Fibroblast of pulmonary artery (primary cell): ENCODE data around the gene CRABP2.

Source experiments
- DNase-seq: peaks from one replicate; pipeline ENCODE4 v3.0.0-alpha.2; 2010; ENCODE audit warnings: low read depth
- H3K4me3 ChIP-seq: replicated peaks from 2 replicates; pipeline ENCODE4 v1.5.1; 2011; ENCODE audit warnings: low read depth, mild to moderate bottlenecking, control low read depth, low read length, moderate library complexity
- TF ChIP-seq, protein P1 (sequence below): IDR thresholded peaks from 2 replicates; pipeline ENCODE4 v1.5.1; 2011; ENCODE audit warnings: mild to moderate bottlenecking, control low read depth, low read length, inconsistent platforms; ENCODE audit errors: missing control alignments

CRABP2 gene

DNA sequence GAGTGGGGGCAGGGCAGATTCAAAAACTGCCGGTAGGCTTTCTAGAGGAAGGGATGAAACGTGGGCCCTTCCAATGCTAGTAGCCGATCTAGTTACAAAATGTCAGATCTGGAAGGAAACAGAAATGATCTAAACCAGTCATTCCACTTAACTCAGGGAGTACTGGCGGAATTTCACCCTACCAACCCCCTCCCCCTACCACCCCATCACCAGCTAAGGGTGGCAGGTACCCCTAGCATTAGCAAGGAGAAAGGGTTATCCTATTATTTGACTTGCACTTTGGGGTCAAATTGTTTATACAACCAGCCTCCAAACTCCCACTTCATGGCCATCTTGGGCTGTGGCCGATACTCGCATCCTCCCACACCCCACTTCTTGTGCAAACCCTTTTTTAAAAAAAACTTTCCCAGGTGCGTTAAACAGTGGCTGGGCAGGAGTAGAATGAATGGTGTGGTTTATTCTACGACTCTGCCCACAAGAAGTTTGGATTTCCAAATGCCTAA is 36.1 kb upstream of the CRABP2 start:
- peak overlapping the region; percentile 8 for H3K4me3 ChIP-seq
- DNase-seq, result no peak

DNA sequence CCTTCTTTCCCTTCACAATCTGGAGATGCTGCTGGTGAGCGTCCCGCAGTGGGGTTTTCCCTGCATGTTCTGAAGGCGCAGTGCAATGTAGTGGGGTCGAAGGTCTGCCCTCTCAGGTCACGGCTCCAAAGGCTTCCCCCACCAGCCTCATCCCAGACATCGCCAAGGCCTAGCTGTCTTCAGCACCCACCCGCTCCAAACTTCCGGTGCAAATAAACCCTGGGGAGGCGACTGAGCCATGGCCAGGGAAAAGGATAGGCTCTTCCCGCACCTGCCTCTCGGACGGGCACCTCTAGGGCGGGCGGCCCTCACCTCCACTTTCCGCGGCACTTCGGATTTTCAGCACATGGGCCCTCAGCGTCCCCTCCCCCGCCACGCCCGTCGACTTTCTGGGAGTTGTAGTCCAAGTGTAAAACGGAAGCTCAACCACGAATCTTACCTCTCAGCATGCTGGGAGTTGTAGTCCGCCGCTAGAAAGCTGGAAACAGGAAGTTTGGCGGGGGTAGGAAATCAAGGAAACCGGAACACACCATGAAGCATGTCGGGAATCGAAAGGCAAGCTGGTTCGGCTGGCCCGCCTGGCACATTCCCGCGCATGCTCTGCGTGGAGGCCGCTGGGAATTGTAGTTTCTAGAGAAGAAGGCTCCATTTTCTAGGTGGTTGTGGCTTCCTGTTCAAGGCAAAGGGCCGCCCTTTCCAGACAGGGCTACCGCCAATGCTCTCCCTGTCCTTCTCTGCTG is 35.5 kb upstream of the CRABP2 start, which contains the start of gene MRPL24:
MRPL24 (minus strand) TSS at position 348 of the 740 bp plus-strand sequence. CDS start 2,384 bp downstream, outside the sequence.
- TF ChIP-seq, protein P1, sequence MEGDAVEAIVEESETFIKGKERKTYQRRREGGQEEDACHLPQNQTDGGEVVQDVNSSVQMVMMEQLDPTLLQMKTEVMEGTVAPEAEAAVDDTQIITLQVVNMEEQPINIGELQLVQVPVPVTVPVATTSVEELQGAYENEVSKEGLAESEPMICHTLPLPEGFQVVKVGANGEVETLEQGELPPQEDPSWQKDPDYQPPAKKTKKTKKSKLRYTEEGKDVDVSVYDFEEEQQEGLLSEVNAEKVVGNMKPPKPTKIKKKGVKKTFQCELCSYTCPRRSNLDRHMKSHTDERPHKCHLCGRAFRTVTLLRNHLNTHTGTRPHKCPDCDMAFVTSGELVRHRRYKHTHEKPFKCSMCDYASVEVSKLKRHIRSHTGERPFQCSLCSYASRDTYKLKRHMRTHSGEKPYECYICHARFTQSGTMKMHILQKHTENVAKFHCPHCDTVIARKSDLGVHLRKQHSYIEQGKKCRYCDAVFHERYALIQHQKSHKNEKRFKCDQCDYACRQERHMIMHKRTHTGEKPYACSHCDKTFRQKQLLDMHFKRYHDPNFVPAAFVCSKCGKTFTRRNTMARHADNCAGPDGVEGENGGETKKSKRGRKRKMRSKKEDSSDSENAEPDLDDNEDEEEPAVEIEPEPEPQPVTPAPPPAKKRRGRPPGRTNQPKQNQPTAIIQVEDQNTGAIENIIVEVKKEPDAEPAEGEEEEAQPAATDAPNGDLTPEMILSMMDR, result no peak
- peak; percentile 99 for DNase-seq
- H3K4me3 ChIP-seq, result peak within 1 kb of the TSS; percentile 81

More for the DNA sequence above, 36.1 kb upstream of the CRABP2 start:
- TF ChIP-seq, protein P1, result no peak

DNA sequence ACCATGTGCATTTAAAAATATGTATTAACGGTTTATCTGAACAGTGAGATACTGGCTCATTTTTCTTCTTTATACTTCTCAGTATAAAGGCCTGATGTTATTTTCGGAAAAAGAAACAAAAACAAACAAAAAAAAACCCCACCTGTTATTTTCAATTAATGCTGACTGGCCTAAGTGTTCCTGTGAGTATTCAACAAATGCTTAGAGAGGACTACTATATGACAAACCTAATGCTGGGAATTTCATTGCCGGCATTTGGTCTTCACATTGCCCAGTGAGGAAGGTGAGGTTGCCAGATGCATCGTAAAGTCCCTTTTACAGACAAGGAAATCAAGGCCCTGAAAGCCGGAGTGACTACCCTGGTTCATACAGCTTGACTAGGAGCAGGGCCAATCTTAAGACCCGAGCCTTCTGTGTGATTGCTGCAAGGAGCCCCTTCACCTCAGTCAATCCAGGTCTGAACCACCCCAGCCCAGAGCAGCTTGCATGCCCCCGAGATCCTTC is 34.9 kb upstream of the CRABP2 start:
- TF ChIP-seq, protein P1, result no peak
- DNase-seq, result no peak
- peak overlapping the region; percentile 81 for H3K4me3 ChIP-seq

DNA sequence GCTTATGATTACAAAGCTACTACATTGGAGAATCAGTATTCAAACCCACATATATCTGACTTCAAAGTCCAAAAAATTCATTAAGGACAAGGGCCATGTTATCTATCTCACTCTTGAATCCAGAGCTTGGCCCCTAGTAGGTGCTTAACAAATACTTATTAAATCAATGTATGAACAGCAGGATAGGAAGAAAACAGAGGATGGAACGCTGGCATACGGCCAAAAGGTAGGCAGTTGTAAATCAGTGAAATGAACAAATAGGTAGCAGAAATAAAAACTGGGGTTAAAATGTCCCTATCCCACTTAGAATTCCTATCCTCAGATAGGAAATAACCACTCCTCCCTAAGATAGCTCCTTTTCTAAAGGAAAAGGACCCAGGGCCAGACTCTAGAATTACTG is 33.5 kb upstream of the CRABP2 start:
- TF ChIP-seq, protein P1, result no peak
- H3K4me3 ChIP-seq, result no peak overlapping the region
- DNase-seq, result no peak

DNA sequence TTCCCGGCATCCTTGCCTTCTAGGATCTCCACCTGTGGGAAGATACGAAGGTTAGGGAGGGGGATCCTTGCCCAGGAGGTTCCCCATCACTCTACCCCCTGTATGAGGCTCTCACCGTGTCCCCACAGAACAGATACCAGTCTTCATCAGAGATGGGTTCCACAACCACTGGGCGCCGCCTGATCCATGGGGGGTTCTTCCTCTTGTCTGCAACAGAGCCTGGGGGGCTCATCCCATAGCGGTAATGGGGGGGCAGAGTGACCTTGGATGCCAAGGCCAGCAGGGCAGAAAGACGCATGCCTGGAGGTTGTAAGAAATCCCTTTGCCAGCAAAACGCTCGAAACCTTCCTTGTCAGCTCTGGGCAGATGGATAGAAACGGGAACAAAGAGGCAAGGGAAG is 33.0 kb upstream of the CRABP2 start:
- DNase-seq, result no peak
- H3K4me3 ChIP-seq, result no peak overlapping the region
- TF ChIP-seq, protein P1, result no peak

DNA sequence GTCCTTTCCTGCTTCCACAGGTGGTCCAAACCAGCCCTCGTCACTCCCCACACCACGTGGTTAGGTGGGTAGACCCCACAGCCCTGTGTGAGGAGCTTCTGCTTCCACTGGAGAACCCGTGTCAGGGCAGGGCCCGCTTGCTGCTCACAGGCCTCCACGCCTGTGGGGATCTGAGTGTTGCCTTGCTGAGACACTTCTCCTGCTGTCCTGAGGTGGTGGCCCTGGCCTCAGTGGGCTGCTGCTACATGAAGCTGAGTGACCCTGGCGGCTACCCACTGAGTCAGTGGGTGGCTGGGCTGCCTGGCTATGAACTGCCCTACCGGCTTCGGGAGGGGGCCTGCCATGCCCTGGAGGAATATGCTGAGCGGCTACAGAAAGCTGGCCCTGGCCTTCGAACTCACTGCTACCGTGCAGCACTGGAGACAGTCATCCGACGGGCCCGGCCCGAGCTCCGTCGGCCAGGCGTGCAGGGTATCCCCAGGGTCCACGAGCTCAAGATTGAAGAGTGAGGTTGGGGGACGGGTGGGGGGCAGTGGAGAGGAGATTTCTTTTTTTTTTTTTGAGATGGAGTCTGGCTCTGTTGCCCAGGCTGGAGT is 28.7 kb upstream of the CRABP2 start:
- DNase-seq, result no peak
- TF ChIP-seq, protein P1, result no peak
- no peak overlapping the region for H3K4me3 ChIP-seq
